ENCODE data around the gene UBE2O.

DNA sequence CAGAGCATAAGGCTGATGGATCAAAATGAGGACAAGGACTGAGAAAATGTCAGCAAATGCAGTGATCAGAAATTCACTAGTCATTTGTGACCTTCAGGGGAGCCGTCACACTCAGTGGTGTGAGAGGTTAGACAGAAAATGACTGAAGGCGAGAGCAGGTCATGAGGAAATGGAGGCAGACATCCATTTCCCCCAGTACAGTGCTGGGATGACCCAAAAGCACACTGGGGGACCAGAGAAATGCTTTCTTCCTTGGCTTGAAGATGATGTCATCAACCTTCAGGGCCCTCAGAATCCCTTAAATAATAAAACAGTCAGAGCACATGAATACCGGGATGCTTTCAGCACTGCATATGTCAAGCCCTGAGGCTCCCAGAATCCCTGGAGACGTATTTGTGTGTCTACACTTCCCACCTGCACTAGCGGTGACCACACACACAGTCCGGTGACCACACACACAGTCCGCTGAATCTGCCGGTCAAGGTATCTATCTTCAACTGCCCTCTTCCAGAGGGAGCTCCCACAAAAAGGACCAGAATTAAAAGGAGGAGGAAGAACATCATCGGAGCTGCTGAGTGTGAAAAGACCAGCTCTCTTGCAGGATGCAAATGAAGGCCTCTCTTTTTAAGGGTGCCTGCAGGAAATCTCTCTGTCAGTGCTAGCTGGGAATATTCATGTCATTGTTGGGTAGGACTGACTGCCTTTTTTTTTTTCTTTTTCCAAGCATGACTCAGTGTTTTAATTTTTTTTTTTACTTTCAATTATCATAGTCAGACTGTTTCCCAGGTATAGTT is 8.2 kb downstream of the UBE2O start:
- TF ChIP-seq, protein P1, sequence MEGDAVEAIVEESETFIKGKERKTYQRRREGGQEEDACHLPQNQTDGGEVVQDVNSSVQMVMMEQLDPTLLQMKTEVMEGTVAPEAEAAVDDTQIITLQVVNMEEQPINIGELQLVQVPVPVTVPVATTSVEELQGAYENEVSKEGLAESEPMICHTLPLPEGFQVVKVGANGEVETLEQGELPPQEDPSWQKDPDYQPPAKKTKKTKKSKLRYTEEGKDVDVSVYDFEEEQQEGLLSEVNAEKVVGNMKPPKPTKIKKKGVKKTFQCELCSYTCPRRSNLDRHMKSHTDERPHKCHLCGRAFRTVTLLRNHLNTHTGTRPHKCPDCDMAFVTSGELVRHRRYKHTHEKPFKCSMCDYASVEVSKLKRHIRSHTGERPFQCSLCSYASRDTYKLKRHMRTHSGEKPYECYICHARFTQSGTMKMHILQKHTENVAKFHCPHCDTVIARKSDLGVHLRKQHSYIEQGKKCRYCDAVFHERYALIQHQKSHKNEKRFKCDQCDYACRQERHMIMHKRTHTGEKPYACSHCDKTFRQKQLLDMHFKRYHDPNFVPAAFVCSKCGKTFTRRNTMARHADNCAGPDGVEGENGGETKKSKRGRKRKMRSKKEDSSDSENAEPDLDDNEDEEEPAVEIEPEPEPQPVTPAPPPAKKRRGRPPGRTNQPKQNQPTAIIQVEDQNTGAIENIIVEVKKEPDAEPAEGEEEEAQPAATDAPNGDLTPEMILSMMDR (conservative IDR thresholded peaks at IDR 0.05; ENCODE audit: low read depth, low read length) = no peak
- no peak for TF ChIP-seq EZH2 (IDR thresholded peaks at IDR 0.05; ENCODE audit: borderline replicate concordance, low read depth, low read length, poor library complexity, severe bottlenecking)
